HG03045 (cell line): ENCODE results near the gene RICTOR.

Source experiments
- ATAC-seq: cut with Tn5 transposase; IDR thresholded peaks from one replicate; pipeline ENCODE4 v1.9.1; 2021; ENCODE audit warnings: mild to moderate bottlenecking, moderate library complexity; ENCODE audit not compliant: unreplicated experiment

Gene RICTOR

DNA sequence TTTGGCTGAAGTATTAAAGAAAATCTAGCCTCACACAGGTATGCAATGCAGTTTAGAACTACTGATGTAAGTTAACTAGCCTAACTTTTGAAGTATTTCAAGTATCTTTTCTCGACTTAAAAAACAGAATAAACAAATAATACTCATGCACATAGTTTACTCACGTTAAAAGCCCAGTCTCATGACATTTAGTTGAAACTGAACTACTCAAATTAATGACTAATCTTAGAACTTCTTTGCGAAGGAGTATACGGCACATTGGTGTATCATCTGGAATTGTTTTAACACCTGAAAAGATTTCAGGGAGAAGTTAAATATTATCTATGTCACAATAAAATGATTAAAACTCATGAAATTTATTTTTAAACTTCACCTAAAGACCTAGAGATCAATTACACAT is 129.9 kb downstream of the RICTOR start:
- ATAC-seq = no peak

DNA sequence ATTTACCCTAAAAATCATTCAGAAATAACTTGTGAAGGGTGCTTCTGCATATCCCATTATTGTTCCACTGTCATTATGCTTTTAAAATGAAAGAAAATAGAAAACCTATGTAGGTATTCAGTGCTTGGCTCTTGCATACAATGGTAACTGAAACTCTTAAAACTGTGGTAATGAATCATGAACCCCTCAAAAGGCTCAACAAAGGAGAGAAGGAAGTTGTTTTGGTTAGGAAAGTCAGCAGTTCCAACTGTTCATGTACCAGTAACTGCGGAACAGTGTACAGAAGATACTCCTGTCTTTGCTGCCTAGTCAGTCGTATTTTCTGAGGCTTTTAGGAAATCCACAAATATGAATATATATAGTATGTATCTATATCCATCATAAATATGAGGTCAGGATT is 132.3 kb downstream of the RICTOR start:
- ATAC-seq = no peak

GRCh38 chr5:38940230-38940858 is 133.9 kb downstream of the RICTOR start:
- no peak for ATAC-seq

DNA sequence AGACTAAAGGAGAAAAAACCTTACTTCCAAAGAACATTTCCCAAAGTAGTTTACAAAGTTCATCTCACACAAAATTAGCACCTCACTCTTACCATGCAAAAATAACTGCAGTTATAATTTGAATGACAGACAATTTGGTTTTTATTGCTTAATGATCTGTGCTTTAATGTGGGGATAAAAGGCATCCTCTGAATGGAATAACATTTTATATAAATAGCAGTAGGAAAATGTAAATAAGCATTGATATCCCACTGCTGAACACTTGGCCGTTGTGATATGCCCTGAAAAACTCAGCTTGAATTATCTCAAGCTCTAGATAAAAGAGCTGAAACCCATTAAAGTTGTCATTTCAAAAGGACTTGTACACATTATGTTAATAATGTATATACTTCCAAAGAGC is 135.2 kb downstream of the RICTOR start:
- ATAC-seq = no peak

DNA sequence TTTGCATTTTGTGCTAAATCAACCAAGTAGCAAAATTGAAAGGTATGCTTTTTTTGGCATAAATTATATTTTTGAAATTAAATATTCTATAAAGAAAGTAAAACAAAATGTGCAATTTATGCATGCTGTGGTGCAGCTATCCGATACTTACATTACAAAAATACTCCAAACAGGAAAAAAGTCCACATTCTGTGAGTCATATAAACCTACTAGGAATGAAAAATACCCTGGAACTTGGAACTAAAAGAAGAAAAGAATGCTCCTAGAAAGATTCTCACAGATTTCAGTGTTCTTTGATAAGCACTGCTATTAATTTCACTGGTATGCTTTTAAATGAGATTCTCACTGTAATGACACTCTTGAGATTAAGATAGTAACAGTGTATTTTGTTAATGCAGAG is 135.8 kb downstream of the RICTOR start:
- ATAC-seq = no peak

DNA sequence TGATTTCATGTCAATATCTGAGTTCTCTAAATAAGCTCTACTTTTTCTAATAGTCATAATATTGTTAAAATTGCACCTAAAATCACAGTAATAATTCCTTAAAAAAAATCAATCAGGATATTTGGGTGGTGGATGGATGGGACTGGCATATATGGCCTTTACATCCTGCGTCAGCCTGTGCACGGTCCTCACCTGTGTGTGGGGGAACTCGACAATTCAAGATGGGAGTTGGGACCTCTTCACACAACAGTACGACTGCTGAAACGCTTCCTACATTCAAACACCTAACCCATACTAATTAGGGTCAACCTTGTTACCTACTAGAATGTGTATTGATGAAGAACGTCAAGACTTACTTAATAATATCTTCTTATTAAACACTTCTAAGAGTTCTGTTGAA is 137.9 kb downstream of the RICTOR start:
- ATAC-seq = no peak

DNA sequence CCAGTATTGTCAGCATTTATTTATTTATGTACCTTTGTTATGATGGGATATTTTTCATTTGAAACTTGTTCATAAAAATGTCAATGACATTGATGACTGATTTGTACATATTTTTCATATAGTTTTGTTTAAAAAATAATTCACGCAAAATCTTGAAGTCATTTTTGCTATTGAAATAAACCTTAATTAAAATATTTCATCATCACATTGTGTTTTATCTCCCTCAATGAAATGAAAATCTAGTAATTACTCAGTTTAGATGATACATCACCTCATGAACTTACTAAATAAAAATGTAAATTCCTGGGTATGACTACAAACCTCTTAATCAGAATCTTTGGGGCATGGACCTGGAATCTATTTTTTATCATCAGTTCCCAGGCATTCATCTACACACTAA is 138.8 kb downstream of the RICTOR start:
- ATAC-seq = no peak

DNA sequence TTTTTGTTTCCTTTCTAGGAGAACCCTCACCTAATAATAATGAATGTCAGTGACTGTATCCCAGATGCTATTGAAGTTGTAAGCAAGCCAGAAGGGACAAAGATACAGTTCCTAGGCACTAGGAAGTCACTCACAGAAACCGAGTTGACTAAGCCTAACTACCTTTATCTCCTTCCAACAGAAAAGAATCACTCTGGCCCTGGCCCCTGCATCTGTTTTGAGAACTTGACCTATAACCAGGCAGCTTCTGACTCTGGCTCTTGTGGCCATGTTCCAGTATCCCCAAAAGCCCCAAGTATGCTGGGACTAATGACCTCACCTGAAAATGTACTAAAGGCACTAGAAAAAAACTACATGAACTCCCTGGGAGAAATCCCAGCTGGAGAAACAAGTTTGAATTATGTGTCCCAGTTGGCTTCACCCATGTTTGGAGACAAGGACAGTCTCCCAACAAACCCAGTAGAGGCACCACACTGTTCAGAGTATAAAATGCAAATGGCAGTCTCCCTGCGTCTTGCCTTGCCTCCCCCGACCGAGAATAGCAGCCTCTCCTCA is 141.3 kb downstream of the RICTOR start:
- ATAC-seq = no peak

GRCh38 chr5:38931731-38932130 is 142.5 kb downstream of the RICTOR start:
- no peak for ATAC-seq

- no peak for ATAC-seq
Observed at GRCh38 chr5:38929838-38930237, 144.4 kb downstream of the RICTOR start.

GRCh38 chr5:38927470-38927869 is 146.7 kb downstream of the RICTOR start:
- no peak for ATAC-seq

DNA sequence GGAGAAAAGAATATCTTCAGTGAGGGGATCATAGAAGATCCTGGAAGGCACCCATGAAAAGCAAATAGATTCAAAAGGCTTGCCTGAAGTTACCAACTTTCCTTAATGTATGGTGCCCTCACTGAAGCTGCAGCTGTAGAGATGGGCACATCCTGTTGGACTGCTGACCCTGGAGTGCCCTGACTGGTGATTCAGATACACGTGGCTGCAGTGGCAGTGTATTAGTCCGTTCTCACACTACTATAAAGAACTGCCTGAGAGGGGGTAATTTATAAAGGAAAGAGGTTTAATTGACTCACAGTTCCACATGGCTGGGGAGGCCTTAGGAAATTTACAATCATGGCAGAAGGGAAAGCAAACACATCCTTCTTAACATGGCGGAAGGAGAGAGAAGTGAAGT is 148.1 kb downstream of the RICTOR start:
- ATAC-seq = no peak

DNA sequence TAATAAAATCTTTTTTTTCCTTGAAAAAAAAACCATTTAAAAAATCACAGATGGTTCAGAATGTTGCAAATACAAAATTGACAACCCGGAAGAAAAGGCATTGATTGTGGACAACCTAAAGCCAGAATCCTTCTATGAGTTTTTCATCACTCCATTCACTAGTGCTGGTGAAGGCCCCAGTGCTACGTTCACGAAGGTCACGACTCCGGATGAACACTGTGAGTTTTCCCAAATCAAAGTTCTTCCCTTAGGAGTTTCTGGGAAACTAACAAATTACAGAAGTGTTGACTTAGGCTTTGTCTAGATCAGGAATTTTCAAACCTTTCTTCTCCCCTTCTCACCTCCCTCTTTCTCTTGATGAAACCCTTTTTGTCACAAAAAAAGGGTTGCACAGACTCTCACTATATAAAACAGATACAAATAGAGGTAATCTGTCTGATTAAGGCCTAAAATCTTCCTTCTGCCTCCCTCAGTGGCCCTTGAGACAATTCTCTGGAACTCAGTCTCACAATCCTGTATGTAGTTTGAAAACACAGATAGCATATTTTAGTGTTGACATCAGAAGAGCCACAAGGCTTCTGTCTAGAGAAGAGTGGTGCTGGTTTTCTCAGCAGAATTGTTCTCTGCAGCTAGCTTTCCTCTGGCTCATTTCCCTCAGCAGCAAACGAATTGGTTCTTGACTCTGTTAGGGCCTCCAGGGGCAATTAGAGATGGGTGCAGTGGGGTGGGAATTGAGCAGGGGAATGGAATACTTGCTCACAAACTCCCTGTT is 148.9 kb downstream of the RICTOR start:
- ATAC-seq = no peak

- ATAC-seq = no peak
Observed at GRCh38 chr5:38923661-38924451, 150.3 kb downstream of the RICTOR start.

DNA sequence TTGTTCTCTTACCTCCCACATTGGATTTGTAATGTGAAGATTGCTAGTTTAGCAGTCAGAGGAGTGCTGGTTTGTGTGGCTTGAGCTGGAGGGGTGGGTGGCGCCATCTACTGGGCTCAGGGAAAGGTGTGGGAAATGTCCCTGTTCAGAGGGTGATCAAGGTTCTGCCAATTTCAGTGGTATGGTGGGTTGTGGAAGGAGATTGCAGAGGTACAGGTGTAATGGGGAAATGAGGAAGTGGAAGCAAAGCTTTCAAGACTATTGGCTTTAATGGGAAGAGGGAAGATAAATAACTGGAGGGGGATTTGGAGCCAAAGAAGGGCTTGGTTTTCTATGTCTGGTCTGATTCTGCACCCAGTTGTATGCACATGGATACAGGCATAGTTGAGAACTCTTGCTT is 152.0 kb downstream of the RICTOR start:
- ATAC-seq = no peak

DNA sequence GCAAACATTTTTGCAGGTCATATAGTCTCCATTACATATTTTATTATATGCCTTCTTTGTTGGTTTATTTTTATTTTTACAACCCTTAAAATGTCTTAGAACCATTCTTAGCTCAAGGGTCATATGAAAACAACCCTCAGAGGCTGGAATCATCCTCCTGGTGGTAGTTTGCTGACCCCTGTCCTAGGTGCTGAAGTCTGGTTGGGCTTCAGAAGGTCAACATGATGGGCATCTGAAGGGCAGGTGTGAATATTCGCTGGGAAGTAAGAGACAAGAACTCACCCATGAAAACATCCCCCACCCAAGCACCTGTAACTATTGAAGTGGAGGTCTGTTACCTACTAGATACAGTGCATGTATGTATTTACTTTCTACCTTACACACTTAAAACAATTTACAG is 153.0 kb downstream of the RICTOR start:
- ATAC-seq = no peak

- ATAC-seq = no peak
Observed at GRCh38 chr5:38916802-38917201, 157.4 kb downstream of the RICTOR start.

DNA sequence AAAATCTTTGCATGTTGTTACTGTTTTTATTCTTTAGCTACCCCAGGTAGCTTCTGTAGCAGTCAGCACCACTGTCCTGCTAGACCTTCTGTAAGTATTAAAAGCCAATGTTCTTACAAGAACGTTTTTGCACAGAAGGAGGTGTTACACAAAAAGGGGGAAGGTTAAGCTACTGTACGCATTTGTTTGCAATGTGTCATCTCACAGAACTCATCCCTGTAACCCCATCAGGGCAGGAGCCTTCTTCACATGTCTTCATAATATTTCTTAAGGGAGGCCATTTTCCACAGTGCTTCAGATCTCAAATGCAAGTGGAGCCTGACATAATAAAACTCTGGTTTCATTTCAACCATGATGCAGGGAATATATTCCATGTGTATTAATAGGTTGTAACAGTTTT is 160.5 kb downstream of the RICTOR start:
- no peak for ATAC-seq

- no peak for ATAC-seq
Observed at GRCh38 chr5:38911933-38912332, 162.3 kb downstream of the RICTOR start.

- no peak for ATAC-seq
Observed at GRCh38 chr5:38906503-38906902, 167.7 kb downstream of the RICTOR start.

- ATAC-seq = no peak
Observed at GRCh38 chr5:38905516-38905915, 168.7 kb downstream of the RICTOR start.

- no peak for ATAC-seq
Observed at GRCh38 chr5:38899936-38900335, 174.3 kb downstream of the RICTOR start.
